Epithelial cell of esophagus (primary cell): ENCODE measurements around the gene FAM156A.
"Not testable (repeated sequence)": the region's sequence is repeated elsewhere in the genome, so short reads cannot be mapped to it uniquely, and the experiment has no call there.

Experiments used
- DNase-seq: peaks from one replicate; pipeline ENCODE4 v3.0.0; 2010; ENCODE audit warnings: low read depth
- H3K4me3 ChIP-seq: 2 replicates; pipeline ENCODE4 v1.5.1; 2011; ENCODE audit warnings: mild to moderate bottlenecking, low read length, control low read depth
- CTCF ChIP-seq: IDR thresholded peaks from 2 replicates; pipeline ENCODE4 v1.5.1; 2011; ENCODE audit warnings: low read depth, mild to moderate bottlenecking, low read length, control low read depth, inconsistent platforms; ENCODE audit not compliant: insufficient read depth; ENCODE audit errors: missing control alignments

Gene FAM156A

GRCh38 chrX:52934704-52935469 is 23.4 kb downstream of the FAM156A start:
- peak; percentile 65 for TF ChIP-seq CTCF
- H3K4me3 ChIP-seq, result peak overlapping the region; percentile 69
- peak; percentile 89 for DNase-seq

- H3K4me3 ChIP-seq, result peak overlapping the region; percentile 69
- no peak for TF ChIP-seq CTCF
- DNase-seq, result no peak
Observed at GRCh38 chrX:52933976-52934703, 24.2 kb downstream of the FAM156A start.

- no peak for DNase-seq
- TF ChIP-seq CTCF, result no peak
- H3K4me3 ChIP-seq, result no peak overlapping the region
Observed at GRCh38 chrX:52933213-52933612, 25.1 kb downstream of the FAM156A start.

GRCh38 chrX:52930214-52930613 is 28.1 kb downstream of the FAM156A start:
- not testable (repeated sequence) for H3K4me3 ChIP-seq, DNase-seq

- no peak for TF ChIP-seq CTCF
- H3K4me3 ChIP-seq, result no peak overlapping the region
- DNase-seq, result peak; percentile 63
Observed at GRCh38 chrX:52923781-52924241, 34.5 kb downstream of the FAM156A start.

GRCh38 chrX:52914704-52915103 is 43.6 kb downstream of the FAM156A start:
- DNase-seq, H3K4me3 ChIP-seq: not testable (repeated sequence)

GRCh38 chrX:52913681-52914080 is 44.6 kb downstream of the FAM156A start:
- not testable (repeated sequence) for DNase-seq, H3K4me3 ChIP-seq

GRCh38 chrX:52909313-52909969 is 48.9 kb downstream of the FAM156A start:
- H3K4me3 ChIP-seq, DNase-seq: not testable (repeated sequence)

GRCh38 chrX:52907900-52908299 is 50.4 kb downstream of the FAM156A start:
- DNase-seq, H3K4me3 ChIP-seq: not testable (repeated sequence)

- not testable (repeated sequence) for DNase-seq, H3K4me3 ChIP-seq
Observed at GRCh38 chrX:52907137-52907536, 51.2 kb downstream of the FAM156A start.

GRCh38 chrX:52906072-52906471 is 52.2 kb downstream of the FAM156A start:
- DNase-seq, H3K4me3 ChIP-seq: not testable (repeated sequence)

- not testable (repeated sequence) for H3K4me3 ChIP-seq, DNase-seq
Observed at GRCh38 chrX:52905531-52905930, 52.8 kb downstream of the FAM156A start.
